Measurements from ENCODE around the gene PRKCH. TPM values are rescaled to one million over a fixed set of nuclear protein-coding genes. Genes with fewer than 3 reads are reported as not detected.

The PRKCH gene
- total RNA-seq, 2 experiments from 2014 or later = 0.85 to 2.3 TPM

GRCh38 chr14:61417141-61417540, 95.8 kb downstream of the PRKCH start:
- BruUV-seq (replicated peaks) = no TSS peak
- no peak for TF ChIP-seq CTCF (conservative IDR thresholded peaks at IDR 0.05; ENCODE audit: low read length)
- TF ChIP-seq EZH2phosphoT487 (IDR thresholded peaks at IDR 0.05; ENCODE audit: borderline replicate concordance, low read depth, low read length) = no peak
- Histone ChIP-seq H4K20me1 (ENCODE audit: insufficient read depth, low read length) (no peaks in the 10 kb centered on the region), H3K4me2 (ENCODE audit: low read length) (no peak overlapping the region), H3K79me2 (ENCODE audit: insufficient read depth, low read depth, low read length) (no peaks in the 10 kb centered on the region), H3K9me3 (ENCODE audit: low read length) (no peaks in the 10 kb centered on the region), H2AFZ (ENCODE audit: low read length) (no peak overlapping the region), H3K4me1 (ENCODE audit: insufficient read depth, low read length, poor library complexity, severe bottlenecking) (no peaks in the 10 kb centered on the region), H3K36me3 (ENCODE audit: insufficient read depth, low read length) (no peaks in the 10 kb centered on the region), H3K4me3 (ENCODE audit: low read depth, low read length, poor library complexity, severe bottlenecking) (no peak overlapping the region), H3K9me2 (ENCODE audit: insufficient read depth, low read length) (no peaks in the 10 kb centered on the region), H3K27ac (ENCODE audit: low read depth, low read length, poor library complexity, severe bottlenecking) (no peak overlapping the region)
- intact Hi-C loops (cut with micrococcal nuclease; ENCODE audit: unreplicated experiment) = no loop called here
- ChIA-PET CTCF (ENCODE audit: unreplicated experiment) (no interaction called here), POLR2A (no interaction called here)
- no peak for DNase-seq (ENCODE audit: low spot score)

- Histone ChIP-seq H3K4me2 (ENCODE audit: low read length) (no peak overlapping the region), H4K20me1 (ENCODE audit: insufficient read depth, low read length) (no peaks in the 10 kb centered on the region), H3K9me2 (ENCODE audit: insufficient read depth, low read length) (no peaks in the 10 kb centered on the region), H2AFZ (ENCODE audit: low read length) (no peak overlapping the region), H3K4me1 (ENCODE audit: insufficient read depth, low read length, poor library complexity, severe bottlenecking) (no peaks in the 10 kb centered on the region), H3K36me3 (ENCODE audit: insufficient read depth, low read length) (no peaks in the 10 kb centered on the region), H3K4me3 (ENCODE audit: low read depth, low read length, poor library complexity, severe bottlenecking) (no peak overlapping the region), H3K27ac (ENCODE audit: low read depth, low read length, poor library complexity, severe bottlenecking) (no peak overlapping the region), H3K9me3 (ENCODE audit: low read length) (no peaks in the 10 kb centered on the region), H3K79me2 (ENCODE audit: insufficient read depth, low read depth, low read length) (no peaks in the 10 kb centered on the region)
- BruUV-seq (replicated peaks) = no TSS peak
- intact Hi-C loops (cut with micrococcal nuclease; ENCODE audit: unreplicated experiment) = no loop called here
- no peak for TF ChIP-seq EZH2phosphoT487 (IDR thresholded peaks at IDR 0.05; ENCODE audit: borderline replicate concordance, low read depth, low read length)
- no peak for TF ChIP-seq CTCF (conservative IDR thresholded peaks at IDR 0.05; ENCODE audit: low read length)
- ChIA-PET CTCF (ENCODE audit: unreplicated experiment) (no interaction called here), POLR2A (no interaction called here)
- no peak for DNase-seq (ENCODE audit: low spot score)
Measured at GRCh38 chr14:61417883-61418455, 96.6 kb downstream of the PRKCH start.

GRCh38 chr14:61418746-61419145, 97.4 kb downstream of the PRKCH start:
- TF ChIP-seq EZH2phosphoT487 (IDR thresholded peaks at IDR 0.05; ENCODE audit: borderline replicate concordance, low read depth, low read length) = no peak
- TF ChIP-seq CTCF (conservative IDR thresholded peaks at IDR 0.05; ENCODE audit: low read length) = no peak
- Histone ChIP-seq H3K27ac (ENCODE audit: low read depth, low read length, poor library complexity, severe bottlenecking) (no peak overlapping the region), H3K9me2 (ENCODE audit: insufficient read depth, low read length) (no peaks in the 10 kb centered on the region), H4K20me1 (ENCODE audit: insufficient read depth, low read length) (no peaks in the 10 kb centered on the region), H3K9me3 (ENCODE audit: low read length) (no peaks in the 10 kb centered on the region), H3K4me1 (ENCODE audit: insufficient read depth, low read length, poor library complexity, severe bottlenecking) (no peaks in the 10 kb centered on the region), H3K79me2 (ENCODE audit: insufficient read depth, low read depth, low read length) (no peaks in the 10 kb centered on the region), H2AFZ (ENCODE audit: low read length) (no peak overlapping the region), H3K36me3 (ENCODE audit: insufficient read depth, low read length) (no peaks in the 10 kb centered on the region), H3K4me2 (ENCODE audit: low read length) (no peak overlapping the region), H3K4me3 (ENCODE audit: low read depth, low read length, poor library complexity, severe bottlenecking) (no peak overlapping the region)
- POLR2A ChIA-PET = interaction anchor here (1.2 kb wide), 1 partner anchor 41 kb away, joined by 4 read pairs; no protein-coding TSS in a partner anchor
- no TSS peak for BruUV-seq (replicated peaks)
- no peak for DNase-seq (ENCODE audit: low spot score)
- CTCF ChIA-PET (ENCODE audit: unreplicated experiment) = no interaction called here
- intact Hi-C loops (cut with micrococcal nuclease; ENCODE audit: unreplicated experiment) = no loop called here
